ENCODE data around the gene TRIM7.

The TRIM7 gene

GRCh38 chr5:181188700-181189362, 16.2 kb downstream of the TRIM7 start:
- CTCF ChIA-PET = interaction anchor here (0.5 to 4.9 kb wide), 6 partner anchors 13 to 387 kb away, joined by 3 to 24 read pairs (median 4); partner anchors contain the start of gene TRIM7
- POLR2A ChIA-PET (ENCODE audit: low non-redundant PET) = interaction anchor here (1.7 kb wide), 1 partner anchor 16 kb away, joined by 4 read pairs; the partner anchor contains the start of gene TRIM7
- DNase-seq (ENCODE audit: low spot score) = no peak
- peak overlapping the region; percentile 93 for H3K27ac ChIP-seq
- TF ChIP-seq CTCF (conservative IDR thresholded peaks at IDR 0.05; ENCODE audit: low read depth) = no peak

- H3K27ac ChIP-seq = peak overlapping the region; percentile 93
- CTCF ChIA-PET = interaction anchor here (0.8 to 4.9 kb wide), 5 partner anchors 14 to 73 kb away, joined by 3 to 24 read pairs (median 5); partner anchors contain the start of genes TRIM52 and TRIM7
- POLR2A ChIA-PET (ENCODE audit: low non-redundant PET) = interaction anchor here (0.6 kb wide), 1 partner anchor 36 kb away, joined by 4 read pairs; the partner anchor contains the start of gene TRIM41
- DNase-seq (ENCODE audit: low spot score) = peak; percentile 64
- no peak for TF ChIP-seq CTCF (conservative IDR thresholded peaks at IDR 0.05; ENCODE audit: low read depth)
These were observed 17.3 kb downstream of the TRIM7 start for GRCh38 chr5:181187500-181188213.

- DNase-seq (ENCODE audit: low spot score) = no peak
- POLR2A ChIA-PET (ENCODE audit: low non-redundant PET) = interaction anchor here (0.6 kb wide), 1 partner anchor 36 kb away, joined by 4 read pairs; the partner anchor contains the start of gene TRIM41
- CTCF ChIA-PET = interaction anchor here (0.8 to 4.9 kb wide), 4 partner anchors 13 to 74 kb away, joined by 3 to 24 read pairs (median 4); partner anchors contain the start of gene TRIM52
- H3K27ac ChIP-seq = peak overlapping the region; percentile 93
- no peak for TF ChIP-seq CTCF (conservative IDR thresholded peaks at IDR 0.05; ENCODE audit: low read depth)
These were observed 18.0 kb downstream of the TRIM7 start for GRCh38 chr5:181186986-181187499.

- H3K27ac ChIP-seq = no peak overlapping the region
- ChIA-PET CTCF (interaction anchor here (4.9 kb wide), 1 partner anchor 12 kb away, joined by 24 read pairs; no protein-coding TSS in a partner anchor), POLR2A (ENCODE audit: low non-redundant PET) (no interaction called here)
- TF ChIP-seq CTCF (conservative IDR thresholded peaks at IDR 0.05; ENCODE audit: low read depth) = no peak
- DNase-seq (ENCODE audit: low spot score) = no peak
These were observed 19.0 kb downstream of the TRIM7 start for GRCh38 chr5:181186022-181186421.

GRCh38 chr5:181185560-181185959, 19.4 kb downstream of the TRIM7 start:
- H3K27ac ChIP-seq = no peak overlapping the region
- DNase-seq (ENCODE audit: low spot score) = no peak
- ChIA-PET CTCF (no interaction called here), POLR2A (ENCODE audit: low non-redundant PET) (no interaction called here)
- TF ChIP-seq CTCF (conservative IDR thresholded peaks at IDR 0.05; ENCODE audit: low read depth) = no peak

GRCh38 chr5:181184845-181185216, 20.2 kb downstream of the TRIM7 start:
- no peak for TF ChIP-seq CTCF (conservative IDR thresholded peaks at IDR 0.05; ENCODE audit: low read depth)
- peak overlapping the region; percentile 79 for H3K27ac ChIP-seq
- CTCF ChIA-PET = interaction anchor here (0.6 to 1.3 kb wide), 14 partner anchors 12 to 377 kb away, joined by 3 to 10 read pairs (median 4); no protein-coding TSS in a partner anchor
- no peak for DNase-seq (ENCODE audit: low spot score)
- POLR2A ChIA-PET (ENCODE audit: low non-redundant PET) = interaction anchor here (0.6 kb wide), 2 partner anchors 11 to 62 kb away, joined by 3 read pairs; no protein-coding TSS in a partner anchor

Data from RWPE1 (cell line).